ENCODE data around the gene AKT1S1.
A peak's percentile ranks its signal among the peaks of the same experiment; 100 is the strongest.
"Not testable (repeated sequence)": the region's sequence is repeated elsewhere in the genome, so short reads cannot be mapped to it uniquely, and the experiment has no call there.

Gene AKT1S1

DNA sequence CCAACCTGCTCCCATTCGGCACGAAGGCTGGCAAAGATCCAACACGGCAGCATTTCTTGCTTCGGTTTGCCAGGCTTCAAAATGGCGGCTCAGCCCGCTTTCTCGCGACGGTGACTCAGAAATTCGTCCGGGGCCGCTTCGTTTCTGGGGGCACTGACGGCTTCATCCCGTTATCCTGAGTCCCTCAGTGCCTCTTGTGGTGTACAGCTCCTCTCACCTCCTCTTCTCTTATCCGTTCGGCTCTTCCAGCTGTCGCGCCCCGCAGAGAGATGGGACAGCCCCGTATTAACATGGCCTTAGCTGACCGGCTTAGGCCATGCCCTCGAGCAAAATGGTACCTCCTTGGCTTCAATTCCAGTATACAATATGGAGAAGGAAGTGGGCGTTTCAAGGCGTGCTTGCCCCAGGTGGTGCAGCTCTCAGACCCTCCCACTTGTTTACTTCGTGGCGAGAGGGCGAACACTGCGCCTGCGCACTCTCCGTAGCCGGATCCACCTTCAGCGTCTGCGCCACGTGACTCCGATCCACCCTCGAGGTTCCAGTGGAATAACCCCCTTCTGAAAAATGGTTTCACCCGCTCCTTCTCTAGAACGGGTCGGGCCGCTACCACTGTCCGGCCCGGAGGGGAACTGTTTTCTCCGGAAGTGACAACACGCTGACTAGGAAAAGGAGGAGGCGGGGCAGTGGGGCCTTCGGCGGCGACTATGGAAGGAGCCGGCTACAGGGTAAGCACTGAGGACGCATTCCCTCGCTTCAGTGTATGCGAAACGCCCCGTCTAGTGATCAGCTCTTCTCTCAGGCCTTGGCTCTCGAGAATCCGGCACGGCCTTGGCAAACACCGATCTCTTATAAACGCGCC lies at the start of gene AKT1S1, which contains the start of gene TBC1D17:
Gene AKT1S1 (minus strand): TSS at position 336 of the 859 bp plus-strand sequence. CDS start 4,060 bp downstream, outside the sequence.
Gene TBC1D17 (plus strand): TSS at position 683 of the 859 bp plus-strand sequence. CDS start 22 bp downstream, at position 705.
- DNase-seq (ENCODE audit: extremely low spot score, insufficient read length, low read depth) (peak; percentile 90), FAIRE-seq (peak; percentile 100)

DNA sequence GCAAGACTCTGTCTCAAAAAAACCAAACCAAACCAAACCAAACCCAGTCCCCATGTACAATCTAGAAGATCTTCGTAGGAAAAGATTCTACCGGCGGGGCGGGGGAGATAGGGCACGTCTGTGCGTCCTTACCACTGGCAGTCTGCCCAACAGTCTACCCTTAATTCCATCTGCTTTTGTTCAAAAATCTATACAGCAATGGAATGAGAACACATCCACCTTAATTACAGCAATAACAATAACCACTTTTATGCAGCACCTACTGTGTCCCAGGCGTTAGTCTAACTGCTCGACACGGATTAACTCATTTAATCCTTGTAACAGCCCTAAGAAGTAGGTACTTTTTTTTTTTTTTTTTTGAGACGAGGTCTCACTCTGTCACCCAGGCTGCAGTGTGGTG lies 49.4 kb upstream of the AKT1S1 start:
- DNase-seq (ENCODE audit: extremely low spot score, insufficient read length, low read depth) (no peak), FAIRE-seq (no peak)

DNA sequence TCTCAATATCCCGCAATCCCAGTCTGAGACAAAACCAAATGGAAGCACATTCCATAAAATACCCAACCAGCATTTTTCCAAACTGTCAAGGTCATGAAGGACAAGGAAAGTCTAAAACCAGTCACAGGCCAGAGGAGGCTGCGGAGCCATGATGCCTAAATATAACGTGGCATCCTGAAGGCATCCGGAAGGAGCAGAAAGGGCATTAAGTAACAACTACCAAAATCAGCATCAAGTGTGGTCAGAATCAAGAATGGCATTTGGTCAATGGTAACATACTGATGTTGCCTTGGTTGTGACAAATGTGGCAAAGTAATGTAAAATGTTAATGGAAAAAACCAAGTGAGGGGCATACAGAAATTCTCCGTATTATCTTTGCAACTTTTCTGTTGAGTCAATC lies 48.3 kb upstream of the AKT1S1 start:
- no peak for DNase-seq (ENCODE audit: extremely low spot score, insufficient read length, low read depth)
- FAIRE-seq, result no peak

DNA sequence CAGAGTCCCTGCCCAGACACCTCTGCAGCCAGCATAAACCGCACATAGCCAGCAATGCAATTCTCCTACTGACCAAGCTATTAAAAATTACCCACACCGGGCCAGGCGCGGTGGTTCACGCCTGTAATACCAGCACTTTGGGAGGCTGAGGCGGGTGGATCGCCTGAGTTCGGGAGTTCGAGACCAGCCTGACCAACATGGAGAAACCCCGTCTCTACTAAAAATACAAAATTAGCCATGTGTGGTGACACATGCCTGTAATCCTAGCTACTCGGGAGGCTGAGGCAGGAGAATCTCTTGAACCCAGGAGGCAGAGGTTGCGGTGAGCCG lies 47.7 kb upstream of the AKT1S1 start:
- FAIRE-seq; DNase-seq (ENCODE audit: extremely low spot score, insufficient read length, low read depth): not testable (repeated sequence)

DNA sequence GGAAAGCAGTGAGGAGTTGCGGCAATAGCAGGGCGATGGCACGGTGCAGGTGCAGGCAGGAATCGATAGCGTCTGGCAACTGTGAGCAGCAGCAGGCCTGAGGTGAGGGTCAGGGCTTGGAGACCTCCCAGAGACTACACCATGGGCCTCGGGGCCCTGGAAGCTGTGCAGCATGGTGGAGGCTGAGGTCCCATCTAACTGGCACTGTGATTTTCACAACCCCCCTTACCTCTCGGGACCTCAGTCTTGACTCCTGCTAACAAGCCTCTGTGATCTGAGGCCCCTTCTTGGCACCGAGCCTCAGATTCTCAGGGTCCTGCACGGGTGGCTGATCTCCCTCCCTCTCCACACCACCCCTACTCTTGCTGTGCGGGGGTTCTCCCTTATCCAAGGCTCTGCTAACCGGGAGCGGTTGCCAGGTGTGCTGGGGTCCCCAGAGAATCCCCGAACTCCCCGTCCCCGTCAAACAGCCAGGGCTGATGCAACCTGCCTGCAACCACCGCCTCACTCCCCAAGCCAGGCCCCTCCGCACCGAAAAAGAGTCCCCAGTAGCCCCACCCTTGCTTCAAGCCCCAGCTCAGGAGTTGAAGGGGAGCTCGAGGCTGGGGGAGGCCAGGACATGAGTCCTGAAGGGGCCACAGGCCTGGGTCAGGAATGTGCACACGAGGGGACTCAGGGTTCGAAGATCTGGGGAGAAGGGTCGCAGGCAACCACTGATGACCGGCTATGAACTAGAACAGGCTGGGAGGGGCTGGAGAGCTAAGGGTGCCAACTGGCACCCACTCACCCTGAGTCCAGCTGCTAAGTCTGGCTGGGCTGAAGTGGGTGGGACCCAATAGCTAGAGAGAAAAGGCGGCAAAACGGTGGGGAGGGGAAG lies 47.1 kb upstream of the AKT1S1 start:
- DNase-seq (ENCODE audit: extremely low spot score, insufficient read length, low read depth) (no peak), FAIRE-seq (no peak)

DNA sequence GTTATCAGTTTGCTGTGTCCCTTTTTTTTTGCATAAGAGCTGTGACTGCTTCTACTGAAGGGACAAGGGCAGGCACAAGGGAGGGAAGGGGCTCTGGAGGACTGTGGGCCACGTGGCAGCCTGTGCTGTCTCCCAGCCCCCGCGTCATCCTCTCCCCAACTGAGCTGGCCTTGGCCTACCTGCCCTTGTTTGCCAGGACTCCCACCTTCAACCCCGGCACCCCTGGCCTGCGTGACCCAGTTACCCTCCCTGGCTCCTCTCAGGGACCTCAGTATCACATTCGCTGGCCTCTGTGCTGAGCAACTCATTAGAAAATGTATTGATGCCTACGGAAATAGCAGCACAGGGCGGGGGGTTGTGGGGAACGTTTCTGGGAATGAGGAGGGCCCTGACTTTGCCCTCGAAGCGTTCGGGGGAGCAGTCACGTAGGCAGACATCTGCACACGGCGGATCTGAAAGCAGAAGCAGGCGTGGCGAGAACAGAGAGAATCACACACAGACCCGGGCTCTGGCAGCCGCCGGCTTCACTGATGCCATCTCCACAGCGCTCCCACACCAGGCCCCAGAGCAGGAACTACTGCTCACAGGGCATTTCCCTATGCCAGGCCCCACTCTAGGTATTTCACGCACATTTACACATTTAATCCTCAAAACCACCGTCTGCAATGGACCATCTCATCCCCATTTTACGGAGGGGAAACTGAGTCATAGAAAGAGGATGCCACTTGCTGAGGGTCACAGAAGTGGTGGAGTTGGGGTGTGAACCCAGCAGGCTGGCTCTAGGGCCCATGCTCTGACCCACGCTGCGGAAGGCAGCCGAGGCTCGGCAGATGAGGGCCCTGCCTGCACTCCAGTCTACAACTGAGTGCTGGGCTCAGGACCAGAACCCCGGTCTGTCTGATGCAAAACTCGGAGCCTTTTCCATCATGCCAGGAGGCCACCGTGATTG lies 46.2 kb upstream of the AKT1S1 start:
- DNase-seq (ENCODE audit: extremely low spot score, insufficient read length, low read depth) (no peak), FAIRE-seq (no peak)

DNA sequence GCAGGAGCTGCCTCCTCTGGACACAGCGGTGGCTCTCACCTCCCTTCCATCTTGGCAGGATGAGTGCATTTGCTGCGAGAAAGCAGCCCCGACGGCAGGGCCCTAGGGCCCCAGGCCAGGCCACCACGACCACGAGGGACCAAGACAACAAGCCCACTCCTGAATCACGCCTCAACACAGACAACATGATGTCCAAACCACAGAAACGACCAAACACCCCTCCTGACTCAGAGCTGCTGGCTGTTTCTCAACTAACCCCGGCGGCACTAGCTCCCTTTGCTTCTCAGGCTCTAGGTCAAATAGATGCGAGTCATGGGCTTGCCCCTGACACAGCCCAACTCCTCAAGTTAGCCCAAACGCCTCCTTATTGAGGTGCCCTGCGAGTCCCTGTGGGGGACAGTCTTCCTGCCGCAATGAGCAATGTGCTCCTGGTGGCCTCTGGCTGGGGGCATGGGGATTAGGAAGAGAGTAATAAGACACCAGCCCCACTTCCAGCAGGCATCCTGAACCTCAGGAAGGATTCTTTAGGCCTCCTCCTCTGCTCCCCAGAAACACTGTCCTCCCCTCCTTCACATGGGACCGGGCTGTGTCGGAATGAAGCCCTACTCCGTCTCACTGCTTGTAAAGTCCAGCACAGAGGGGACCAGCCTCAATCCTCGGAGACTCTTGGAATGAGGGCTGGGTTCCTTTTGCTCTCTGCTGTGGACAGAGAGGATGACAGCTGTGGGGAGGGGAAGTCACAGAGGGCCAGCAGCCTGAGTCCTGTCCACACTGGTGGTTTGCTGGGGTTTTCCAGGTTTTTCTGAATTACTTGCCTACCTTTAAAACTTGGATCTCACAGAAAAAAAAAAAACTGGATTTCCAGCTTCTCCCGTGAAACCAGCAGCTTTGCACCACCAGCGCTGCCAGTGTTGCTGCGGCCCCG lies 45.0 kb upstream of the AKT1S1 start:
- FAIRE-seq (no peak), DNase-seq (ENCODE audit: extremely low spot score, insufficient read length, low read depth) (no peak)

DNA sequence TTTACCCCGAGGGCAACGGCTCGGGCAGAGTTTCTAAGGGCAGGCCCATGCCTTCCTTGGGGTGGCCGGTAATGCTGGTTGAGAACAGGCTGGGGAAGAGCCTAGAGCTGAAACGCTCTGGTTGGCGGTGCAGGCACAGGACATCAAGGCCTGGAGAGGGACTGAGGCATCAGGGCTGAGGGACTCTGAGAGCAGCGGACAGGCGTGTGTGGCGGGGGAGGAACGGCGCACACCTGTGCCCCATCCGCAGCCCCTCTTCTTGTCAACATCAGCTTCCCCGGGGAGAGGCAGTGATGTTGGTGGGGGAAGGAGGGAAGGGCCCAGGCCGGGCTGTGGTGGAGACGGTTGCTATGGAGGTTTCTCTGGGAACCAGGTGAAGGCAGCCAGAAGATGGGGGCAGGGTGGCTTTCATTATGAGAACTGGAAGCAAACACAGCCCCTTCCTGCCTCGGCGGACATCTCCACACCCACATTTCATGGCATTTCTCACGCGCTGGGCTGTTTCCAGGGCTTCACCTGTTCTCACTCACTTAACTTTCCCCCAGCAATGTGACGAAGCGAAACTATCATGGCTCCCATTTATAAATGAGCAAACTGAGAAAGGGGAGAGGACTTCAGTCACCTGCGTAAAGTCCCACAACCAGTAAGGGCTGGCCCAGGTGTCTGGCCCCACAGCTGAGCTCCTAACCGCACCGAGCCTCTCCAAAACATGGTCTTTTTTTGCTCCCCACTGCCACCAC lies 43.6 kb upstream of the AKT1S1 start:
- no peak for DNase-seq (ENCODE audit: extremely low spot score, insufficient read length, low read depth)
- FAIRE-seq, result no peak

DNA sequence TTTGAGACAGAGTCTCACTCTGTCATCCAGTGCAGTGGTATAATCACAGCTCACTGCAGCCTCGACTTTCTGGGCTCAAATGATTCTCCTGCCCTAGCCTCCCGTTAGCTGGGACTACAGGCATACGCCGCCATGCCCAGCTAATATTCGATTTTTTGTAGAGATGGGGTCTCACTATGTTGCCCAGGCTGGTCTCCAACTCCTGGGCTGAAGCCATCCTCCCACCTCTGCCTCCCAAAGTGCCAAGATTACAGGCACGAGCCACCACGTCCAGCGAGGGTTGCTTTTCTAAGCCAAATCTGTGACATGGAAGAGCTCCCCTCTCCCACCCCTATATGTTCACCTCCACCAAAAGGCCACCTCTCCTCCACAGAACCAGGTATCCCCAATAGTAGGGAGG lies 40.9 kb upstream of the AKT1S1 start:
- FAIRE-seq, result no peak
- DNase-seq (ENCODE audit: extremely low spot score, insufficient read length, low read depth), result no peak

DNA sequence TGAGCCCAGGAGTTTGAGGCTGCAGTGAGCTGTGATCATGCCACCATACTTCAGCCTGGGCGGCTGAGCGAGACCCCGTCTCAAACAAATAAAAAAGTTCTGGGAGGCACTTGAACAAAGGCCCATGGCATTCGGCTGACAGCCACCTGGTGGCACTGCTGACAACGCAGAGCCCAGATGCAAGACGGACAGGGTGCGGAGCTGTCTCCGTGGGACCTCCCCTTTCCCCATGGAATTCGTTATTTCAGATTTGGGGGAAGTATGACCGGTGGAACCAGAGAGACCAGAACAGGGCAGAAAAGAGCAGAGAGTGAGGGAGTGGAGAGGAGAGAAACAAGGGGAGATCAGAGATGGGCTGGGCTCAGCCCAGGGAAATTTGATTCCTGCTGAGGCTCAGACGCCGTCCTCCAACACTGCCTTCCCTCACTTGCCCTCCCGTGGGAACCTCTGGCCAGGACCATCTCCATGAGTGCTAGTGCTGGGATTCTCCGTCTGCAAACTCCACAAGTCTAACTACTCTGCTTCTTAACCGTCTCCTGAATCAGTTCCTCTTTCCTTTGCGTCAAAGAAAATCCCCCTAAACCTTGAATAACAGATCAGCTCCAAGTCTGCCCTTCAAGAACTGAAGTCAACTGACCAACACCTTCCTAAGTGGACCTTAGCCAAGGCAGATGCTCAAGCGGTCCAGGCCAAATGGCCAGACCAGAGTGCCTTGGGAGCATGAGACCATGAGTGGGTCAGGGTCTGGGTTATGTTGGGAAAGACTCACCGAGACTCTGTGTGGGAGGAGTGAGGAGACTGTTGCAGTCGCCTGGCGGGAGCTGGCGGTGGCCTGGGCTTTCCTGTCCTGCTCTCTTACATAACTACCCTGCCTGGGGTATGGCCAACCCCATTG lies 39.9 kb upstream of the AKT1S1 start:
- DNase-seq (ENCODE audit: extremely low spot score, insufficient read length, low read depth), result no peak

DNA sequence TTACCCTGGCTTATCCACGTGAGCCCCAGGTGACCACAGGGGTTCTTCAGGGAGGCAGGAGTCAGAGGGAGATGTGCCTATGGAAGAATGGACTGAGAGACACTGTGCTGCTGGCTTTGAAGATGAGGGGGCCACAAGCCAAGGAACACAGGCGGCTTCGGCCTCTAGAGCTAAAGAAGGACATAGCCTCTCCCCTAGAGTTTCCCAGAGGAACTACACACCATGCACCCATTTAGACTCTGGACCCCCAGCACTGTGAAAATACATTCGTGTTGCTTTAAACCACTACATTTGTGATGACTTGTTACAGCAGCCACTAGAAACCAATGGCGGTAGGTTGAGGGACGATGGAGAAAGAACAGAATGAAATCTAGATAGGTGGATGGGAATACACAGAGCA lies 38.1 kb upstream of the AKT1S1 start:
- DNase-seq (ENCODE audit: extremely low spot score, insufficient read length, low read depth) (no peak), FAIRE-seq (no peak)

More for the DNA sequence above, 39.9 kb upstream of the AKT1S1 start:
- FAIRE-seq, result peak; percentile 65

DNA sequence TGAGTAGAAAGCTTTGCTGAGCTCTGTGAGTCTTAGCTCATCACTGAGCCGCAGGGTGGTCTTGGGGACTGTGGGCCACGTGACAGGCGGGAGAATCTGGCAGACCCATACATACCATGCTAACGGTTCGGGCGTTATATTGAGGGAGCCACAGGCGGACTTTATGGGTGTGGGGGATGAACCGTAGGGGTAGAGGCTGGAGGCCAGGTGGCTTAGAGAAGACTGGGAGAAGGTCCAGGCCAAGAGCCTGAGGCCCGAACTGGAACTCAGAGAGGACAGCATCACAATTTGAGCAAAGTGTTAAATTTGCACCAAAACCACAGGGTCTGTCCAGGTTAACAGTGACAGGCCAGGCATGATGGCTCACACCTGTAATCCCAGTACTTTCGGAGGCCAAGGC lies 36.6 kb upstream of the AKT1S1 start:
- FAIRE-seq (no peak), DNase-seq (ENCODE audit: extremely low spot score, insufficient read length, low read depth) (no peak)

DNA sequence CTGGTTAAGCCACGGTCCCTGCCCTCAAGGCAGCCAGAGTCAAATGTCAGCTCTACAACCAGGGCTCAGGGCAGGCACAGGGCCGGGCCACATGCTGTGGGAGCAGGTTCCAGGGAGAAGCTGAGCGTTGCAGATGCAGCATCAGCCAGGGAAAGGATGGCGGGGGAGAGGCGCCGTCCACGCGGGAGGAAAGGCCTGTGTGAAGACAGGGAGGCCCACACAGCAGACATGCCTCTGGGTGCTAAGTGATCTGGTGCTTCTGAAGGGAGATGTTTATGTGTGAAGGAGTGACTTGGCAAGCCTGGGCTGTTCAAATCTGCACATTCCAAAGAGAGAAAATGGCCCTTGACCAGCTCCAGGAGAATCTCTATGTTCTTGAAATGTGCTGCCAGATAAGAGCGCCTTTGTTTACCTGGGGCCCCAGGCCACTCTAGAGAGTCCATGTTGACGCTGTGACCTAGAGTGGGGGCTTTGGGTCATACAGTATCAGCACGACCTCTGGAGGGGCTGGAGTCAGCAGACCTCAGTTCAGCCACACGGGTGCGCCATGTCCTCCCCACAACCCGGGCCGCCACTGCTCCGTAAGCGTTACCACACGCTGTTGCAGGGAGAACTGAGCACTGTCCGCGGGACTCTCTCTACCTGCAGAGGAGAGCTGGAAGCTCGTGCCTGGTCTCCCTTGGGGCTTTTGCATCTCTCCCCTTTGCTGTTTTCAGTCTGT lies 36.0 kb upstream of the AKT1S1 start:
- no peak for FAIRE-seq
- no peak for DNase-seq (ENCODE audit: extremely low spot score, insufficient read length, low read depth)

DNA sequence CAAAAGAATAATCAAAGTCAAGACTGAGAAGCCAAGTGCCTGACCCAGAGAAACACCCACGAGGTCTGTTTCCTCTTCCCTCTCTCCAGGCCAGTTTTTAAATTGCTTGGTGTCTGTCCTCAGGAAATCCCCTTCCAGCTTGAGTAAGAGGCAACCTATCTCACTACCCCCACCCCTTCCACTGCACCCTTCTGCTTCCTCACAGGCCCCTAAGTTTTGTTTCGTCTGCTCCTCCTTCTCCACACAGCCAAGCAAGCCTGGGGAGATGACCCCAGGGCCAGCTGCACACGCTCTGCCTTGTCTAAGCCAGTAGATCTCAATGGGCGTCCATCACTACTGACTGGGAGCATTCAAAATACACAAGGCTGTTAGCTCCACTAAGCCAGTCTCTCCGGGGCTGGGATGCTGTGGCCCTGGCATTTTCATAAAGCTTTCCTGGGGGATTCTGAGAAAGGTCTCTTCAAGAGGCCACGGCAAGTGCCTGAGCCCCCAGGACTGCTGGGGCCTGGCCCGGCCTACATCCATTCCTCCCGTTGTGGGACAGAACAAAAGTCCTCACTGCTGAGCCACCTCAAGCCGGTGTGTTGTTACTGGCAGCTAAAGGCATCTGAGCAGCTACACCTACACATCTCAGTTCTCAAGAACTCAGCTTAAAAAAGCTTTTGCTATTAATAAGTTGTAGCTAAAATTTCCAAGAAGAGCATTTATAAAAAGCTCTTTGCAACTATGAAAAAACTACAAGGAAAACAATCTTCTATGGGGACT lies 34.4 kb upstream of the AKT1S1 start:
- peak; percentile 96 for FAIRE-seq
- DNase-seq (ENCODE audit: extremely low spot score, insufficient read length, low read depth), result no peak

DNA sequence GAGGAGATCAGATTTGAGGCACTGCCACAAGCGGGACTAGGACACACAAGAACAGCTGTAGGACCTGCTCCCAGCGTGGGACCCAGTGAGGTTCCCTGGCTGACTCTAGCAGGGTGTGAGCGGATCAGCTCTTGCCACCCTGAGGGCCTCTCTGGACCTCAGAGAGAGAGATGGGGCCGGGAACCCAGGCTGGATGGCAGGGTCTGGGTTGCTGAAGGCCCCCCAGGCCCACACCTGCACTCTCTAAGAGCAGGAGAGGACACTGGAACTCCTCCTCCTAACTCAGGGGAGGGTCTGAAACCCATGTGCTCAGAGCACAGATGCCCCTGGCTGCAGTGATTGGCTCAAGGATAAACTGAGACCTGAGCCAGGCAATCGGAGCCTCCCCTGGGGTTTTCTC lies 33.0 kb upstream of the AKT1S1 start:
- DNase-seq (ENCODE audit: extremely low spot score, insufficient read length, low read depth) (no peak), FAIRE-seq (no peak)

Measured in GM18507 (cell line).